OCI-LY7 (cell line): ENCODE results near the gene TBC1D8. TPM values are rescaled to one million over a fixed set of nuclear protein-coding genes. Genes with fewer than 3 reads are reported as not detected.

Source experiments
- BruUV-seq: library from RNA; stranded (reverse); fragments of 400-500 nt; replicated peaks from 2 replicates; lab custom pipeline; 2021; lab: Mats Ljungman, UMichigan
- CTCF ChIA-PET: fragments of 300-600 bp; sonication (Branson Sonifier 250); formaldehyde crosslinking; loops from one replicate; lab custom pipeline; 2022; ENCODE audit warnings: antibody characterized with exemption; ENCODE audit not compliant: unreplicated experiment; lab: Charles Lee
- POLR2A ChIA-PET: fragments of 300-600 bp; sonication (Branson Sonifier 250); formaldehyde crosslinking; loops from one replicate; lab custom pipeline; 2022; ENCODE audit warnings: antibody characterized with exemption; lab: Charles Lee
- DNase-seq: peaks from one replicate; pipeline ENCODE4 v3.0.0-alpha.2; 2015; ENCODE audit warnings: low spot score
- H2AFZ ChIP-seq: fragments of 200-600 bp; sonication (generic), shearing (Covaris generic); 2 replicates; pipeline ENCODE4 v1.6.1; 2014; ENCODE audit warnings: mild to moderate bottlenecking, antibody characterized with exemption, low read length, moderate library complexity
- H3K27ac ChIP-seq: fragments of 200-600 bp; sonication (generic); 2 replicates; pipeline ENCODE4 v1.5.1; 2014; ENCODE audit warnings: mixed run types, low read depth, mild to moderate bottlenecking, moderate library complexity, low read length, inconsistent platforms; ENCODE audit not compliant: poor library complexity, severe bottlenecking
- H3K36me3 ChIP-seq: fragments of 200-600 bp; sonication (generic); 2 replicates; pipeline ENCODE4 v1.6.1; 2014; ENCODE audit warnings: mild to moderate bottlenecking, antibody characterized with exemption, low read length, moderate library complexity, mixed read lengths; ENCODE audit not compliant: insufficient read depth
- H3K4me1 ChIP-seq: fragments of 200-600 bp; sonication (generic); 2 replicates; pipeline ENCODE4 v1.5.1; 2014; ENCODE audit warnings: mild to moderate bottlenecking, low read length; ENCODE audit not compliant: insufficient read depth, poor library complexity, severe bottlenecking
- H3K4me2 ChIP-seq: fragments of 200-600 bp; sonication (generic); 2 replicates; pipeline ENCODE4 v1.6.1; 2014; ENCODE audit warnings: mild to moderate bottlenecking, low read length
- H3K4me3 ChIP-seq: fragments of 200-600 bp; sonication (generic); 2 replicates; pipeline ENCODE4 v1.5.1; 2014; ENCODE audit warnings: mild to moderate bottlenecking, low read depth, low read length; ENCODE audit not compliant: poor library complexity, severe bottlenecking
- H3K79me2 ChIP-seq: fragments of 200-600 bp; sonication (generic); 2 replicates; pipeline ENCODE4 v1.6.1; 2016; ENCODE audit warnings: low read depth, mild to moderate bottlenecking, low read length, moderate library complexity, mixed read lengths; ENCODE audit not compliant: insufficient read depth
- H3K9me2 ChIP-seq: fragments of 200-600 bp; sonication (generic); 2 replicates; pipeline ENCODE4 v1.6.1; 2016; ENCODE audit warnings: mild to moderate bottlenecking, low read length, mixed read lengths; ENCODE audit not compliant: insufficient read depth
- H3K9me3 ChIP-seq: fragments of 200-600 bp; sonication (generic); 2 replicates; pipeline ENCODE4 v1.6.1; 2014; ENCODE audit warnings: mild to moderate bottlenecking, mixed run types, low read length, mixed read lengths
- H4K20me1 ChIP-seq: fragments of 200-600 bp; sonication (generic); 2 replicates; pipeline ENCODE4 v1.6.1; 2014; ENCODE audit warnings: mild to moderate bottlenecking, antibody characterized with exemption, low read length, moderate library complexity, mixed read lengths; ENCODE audit not compliant: insufficient read depth
- CTCF ChIP-seq: fragments of 200-600 bp; sonication (generic); conservative IDR thresholded peaks from 2 replicates; pipeline ENCODE4 v1.5.1; 2014; ENCODE audit warnings: mild to moderate bottlenecking, antibody characterized with exemption, low read length, moderate library complexity, mixed read lengths
- EZH2phosphoT487 ChIP-seq: fragments of 200-600 bp; sonication (generic); IDR thresholded peaks from 2 replicates; pipeline ENCODE4 v1.6.1; 2018; ENCODE audit warnings: low read depth, borderline replicate concordance, mild to moderate bottlenecking, mixed run types, antibody characterized with exemption, low read length, moderate library complexity, mixed read lengths
- intact Hi-C: fragments of 100-400 bp; cut with micrococcal nuclease; formaldehyde crosslinking; loops from one replicate; pipeline ENCODE4 v1.10.0; 2022; ENCODE audit not compliant: unreplicated experiment
- total RNA-seq, 2 experiments: library from RNA; depleted of rRNA in 1 of 2; stranded (reverse); fragments of >200 nt in 1 of 2; shearing (Covaris generic) in 1 of 2; gene quantifications; 2 replicates each; pipeline ENCODE4 v1.2.3, GENCODE V29; 2014 to 2022

The TBC1D8 gene
- total RNA-seq, 2 experiments from 2014 or later, result 0.22 to 0.49 TPM

- Histone ChIP-seq H3K4me3 (no peak overlapping the region), H3K4me1 (no peaks in the 10 kb centered on the region), H3K36me3 (no peaks in the 10 kb centered on the region), H4K20me1 (no peaks in the 10 kb centered on the region), H3K9me3 (no peaks in the 10 kb centered on the region), H3K9me2 (no peaks in the 10 kb centered on the region), H3K4me2 (no peak overlapping the region), H3K79me2 (no peaks in the 10 kb centered on the region), H3K27ac (no peak overlapping the region), H2AFZ (no peak overlapping the region)
- no TSS peak for BruUV-seq
- TF ChIP-seq CTCF, result no peak
- TF ChIP-seq EZH2phosphoT487, result no peak
- CTCF ChIA-PET, result no interaction called here
- POLR2A ChIA-PET, result no interaction called here
- intact Hi-C loops, result no loop called here
- no peak for DNase-seq
Observed at GRCh38 chr2:101064125-101064502, 87.1 kb downstream of the TBC1D8 start.

DNA sequence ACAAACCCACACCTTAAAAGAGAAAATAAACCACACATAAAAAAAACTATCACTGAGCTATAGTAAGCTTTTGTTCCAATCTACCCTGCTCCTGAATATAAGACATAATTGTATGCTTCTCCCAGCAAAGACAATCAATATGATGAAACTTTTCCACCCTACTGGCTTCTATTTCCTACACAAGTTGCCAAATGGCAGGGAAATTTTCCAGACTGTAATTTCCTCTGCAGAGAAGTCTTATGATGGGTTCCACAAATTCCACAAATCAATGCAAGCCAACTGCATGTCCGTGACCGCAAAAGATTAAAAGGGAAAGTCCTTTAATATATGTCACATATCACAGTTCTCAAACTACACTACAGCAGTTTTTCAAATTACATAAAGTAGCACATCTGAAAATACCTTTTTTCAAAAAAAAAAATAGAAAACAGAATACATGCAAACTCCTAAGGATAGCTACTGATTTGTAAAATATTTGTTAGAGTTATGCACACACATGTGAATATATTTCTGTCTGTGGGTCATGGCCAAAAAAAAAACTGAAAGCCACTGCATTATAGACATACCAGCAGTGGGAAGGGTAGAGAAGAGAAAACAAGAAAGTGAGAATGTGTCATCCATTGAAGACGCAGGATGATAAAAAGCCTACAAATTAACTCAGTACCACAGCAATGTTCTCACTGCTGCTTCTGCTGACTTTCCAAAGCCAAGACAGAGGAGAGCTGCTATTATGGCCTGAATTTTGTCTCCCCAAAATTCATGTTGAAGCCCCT lies 87.6 kb downstream of the TBC1D8 start:
- no peak for TF ChIP-seq CTCF
- no peak for TF ChIP-seq EZH2phosphoT487
- CTCF ChIA-PET, result no interaction called here
- Histone ChIP-seq H2AFZ (no peak overlapping the region), H3K9me3 (no peaks in the 10 kb centered on the region), H3K4me1 (no peaks in the 10 kb centered on the region), H3K27ac (no peak overlapping the region), H3K36me3 (no peaks in the 10 kb centered on the region), H3K4me3 (no peak overlapping the region), H4K20me1 (no peaks in the 10 kb centered on the region), H3K9me2 (no peaks in the 10 kb centered on the region), H3K4me2 (no peak overlapping the region), H3K79me2 (no peaks in the 10 kb centered on the region)
- intact Hi-C loops, result no loop called here
- DNase-seq, result no peak
- POLR2A ChIA-PET, result interaction anchor here (0.8 kb wide), 1 partner anchor 110 kb away, joined by 4 read pairs; no protein-coding TSS in a partner anchor
- BruUV-seq, result no TSS peak

- no TSS peak for BruUV-seq
- H3K27ac ChIP-seq, result no peak overlapping the region
- no peaks in the 10 kb centered on the region for H4K20me1 ChIP-seq
- no peak overlapping the region for H3K4me3 ChIP-seq
- TF ChIP-seq CTCF, result no peak
- no peak for TF ChIP-seq EZH2phosphoT487
- no peaks in the 10 kb centered on the region for H3K9me3 ChIP-seq
- H3K9me2 ChIP-seq, result no peaks in the 10 kb centered on the region
- ChIA-PET CTCF (no interaction called here), POLR2A (no interaction called here)
- H3K79me2 ChIP-seq, result no peaks in the 10 kb centered on the region
- intact Hi-C loops, result no loop called here
- DNase-seq, result no peak
- H2AFZ ChIP-seq, result no peak overlapping the region
- no peaks in the 10 kb centered on the region for H3K36me3 ChIP-seq
- no peaks in the 10 kb centered on the region for H3K4me1 ChIP-seq
- no peak overlapping the region for H3K4me2 ChIP-seq
Observed at GRCh38 chr2:101058386-101058785, 92.8 kb downstream of the TBC1D8 start.
